Measurements from ENCODE around the gene CSF1.

Gene CSF1

GRCh38 chr1:109933856-109934711, 23.4 kb downstream of the CSF1 start:
- ATAC-seq (ENCODE audit: insufficient read depth, low read depth) (no peak), DNase-seq (no peak)
- no peaks in the 10 kb centered on the region for H3K4me1 ChIP-seq (ENCODE audit: insufficient read depth, low read length)
- H4K20me1 ChIP-seq (ENCODE audit: insufficient read depth, low read length), result no peaks in the 10 kb centered on the region; the same call in 1 of the 2 replicates
- no peaks in the 10 kb centered on the region for H3K79me2 ChIP-seq (ENCODE audit: insufficient read depth, low read length)
- TF ChIP-seq EZH2 (IDR thresholded peaks at IDR 0.05; ENCODE audit: borderline replicate concordance, low read depth, low read length, severe bottlenecking) (no peak), CTCF (IDR thresholded peaks at IDR 0.05; ENCODE audit: borderline replicate concordance, extremely low read depth, low read length, poor library complexity, severe bottlenecking) (no peak)
- no peak overlapping the region for H3K27ac ChIP-seq (ENCODE audit: low read length)
- H3K4me2 ChIP-seq (ENCODE audit: insufficient read depth, low read length), result no peak overlapping the region
- no peak overlapping the region for H3K9ac ChIP-seq (ENCODE audit: low read depth, low read length)
- H2AFZ ChIP-seq (ENCODE audit: low read depth, low read length), result no peak overlapping the region
- no peak overlapping the region for H3K4me3 ChIP-seq (ENCODE audit: low read depth in 1 of 2, low read length in 2 of 2)
- H3K36me3 ChIP-seq (ENCODE audit: insufficient read depth, low read length), result 0 out of 2 replicates have a peak, but pooled peaks cover under 1% of the 10 kb centered on the region
- no peaks in the 10 kb centered on the region for H3K27me3 ChIP-seq (ENCODE audit: insufficient read depth, low read length, poor library complexity)
- H3K9me3 ChIP-seq (ENCODE audit: insufficient read depth, low read length, severe bottlenecking), result peaks cover 12% of the 10 kb centered on the region

- no peak for DNase-seq
- H3K4me2 ChIP-seq (ENCODE audit: insufficient read depth, low read length), result no peak overlapping the region
Measured at GRCh38 chr1:109935451-109935900, 24.8 kb downstream of the CSF1 start.

GRCh38 chr1:109937738-109938137, 27.1 kb downstream of the CSF1 start:
- H3K9me3 ChIP-seq (ENCODE audit: insufficient read depth, low read length, severe bottlenecking), result peaks cover 12% of the 10 kb centered on the region
- no peaks in the 10 kb centered on the region for H3K4me1 ChIP-seq (ENCODE audit: insufficient read depth, low read length)
- no peaks in the 10 kb centered on the region for H4K20me1 ChIP-seq (ENCODE audit: insufficient read depth, low read length)
- no peak overlapping the region for H3K4me2 ChIP-seq (ENCODE audit: insufficient read depth, low read length)
- no peak for ATAC-seq (ENCODE audit: insufficient read depth, low read depth)
- H3K4me3 ChIP-seq (ENCODE audit: low read depth in 1 of 2, low read length in 2 of 2), result no peak overlapping the region
- H3K27me3 ChIP-seq (ENCODE audit: insufficient read depth, low read length, poor library complexity), result no peaks in the 10 kb centered on the region
- TF ChIP-seq CTCF (IDR thresholded peaks at IDR 0.05; ENCODE audit: borderline replicate concordance, extremely low read depth, low read length, poor library complexity, severe bottlenecking), result no peak
- no peak for TF ChIP-seq EZH2 (IDR thresholded peaks at IDR 0.05; ENCODE audit: borderline replicate concordance, low read depth, low read length, severe bottlenecking)
- no peak overlapping the region for H3K9ac ChIP-seq (ENCODE audit: low read depth, low read length)
- no peak for DNase-seq
- H2AFZ ChIP-seq (ENCODE audit: low read depth, low read length), result no peak overlapping the region
- H3K36me3 ChIP-seq (ENCODE audit: insufficient read depth, low read length), result no peaks in the 10 kb centered on the region
- H3K27ac ChIP-seq (ENCODE audit: low read length), result no peak overlapping the region
- no peaks in the 10 kb centered on the region for H3K79me2 ChIP-seq (ENCODE audit: insufficient read depth, low read length)

More at GRCh38 chr1:109935451-109935900, 24.8 kb downstream of the CSF1 start:
- Histone ChIP-seq H3K36me3 (ENCODE audit: insufficient read depth, low read length) (no peaks in the 10 kb centered on the region), H3K9ac (ENCODE audit: low read depth, low read length) (no peak overlapping the region), H3K4me3 (ENCODE audit: low read depth in 1 of 2, low read length in 2 of 2) (no peak overlapping the region), H3K79me2 (ENCODE audit: insufficient read depth, low read length) (no peaks in the 10 kb centered on the region), H3K27me3 (ENCODE audit: insufficient read depth, low read length, poor library complexity) (no peaks in the 10 kb centered on the region), H4K20me1 (ENCODE audit: insufficient read depth, low read length) (no peaks in the 10 kb centered on the region), H2AFZ (ENCODE audit: low read depth, low read length) (no peak overlapping the region), H3K4me1 (ENCODE audit: insufficient read depth, low read length) (no peaks in the 10 kb centered on the region), H3K9me3 (ENCODE audit: insufficient read depth, low read length, severe bottlenecking) (peaks cover 12% of the 10 kb centered on the region), H3K27ac (ENCODE audit: low read length) (no peak overlapping the region)
- no peak for ATAC-seq (ENCODE audit: insufficient read depth, low read depth)
- TF ChIP-seq EZH2 (IDR thresholded peaks at IDR 0.05; ENCODE audit: borderline replicate concordance, low read depth, low read length, severe bottlenecking), result no peak
- no peak for TF ChIP-seq CTCF (IDR thresholded peaks at IDR 0.05; ENCODE audit: borderline replicate concordance, extremely low read depth, low read length, poor library complexity, severe bottlenecking)
